NCI-H1105 treated with DMSO at 0.1 percent for 48 hours (cell line): Measurements from ENCODE around the gene SRGAP1.

ENCODE experiments used
- DNase-seq: peaks from one replicate; lab custom pipeline; 2025; lab: John Stamatoyannopoulos, UW

The SRGAP1 gene

GRCh38 chr12:64203775-64204174, 359.3 kb downstream of the SRGAP1 start:
- DNase-seq, result no peak

GRCh38 chr12:64205542-64205941, 361.0 kb downstream of the SRGAP1 start:
- DNase-seq, result no peak

- DNase-seq, result no peak
Observed at GRCh38 chr12:64207453-64207852, 363.0 kb downstream of the SRGAP1 start.
